SJSA1 (cell line): ENCODE measurements around the gene SRRM5. TPM values are rescaled to one million over a fixed set of nuclear protein-coding genes. Genes with fewer than 3 reads are reported as not detected.

Experiments used
- DNase-seq, 2 experiments: peaks; one replicate each; pipeline ENCODE4 v3.0.0-alpha.2; 2015 to 2020; ENCODE audit warnings: low spot score in 2 of 2, low read depth in 1 of 2
- H3K27ac ChIP-seq: fragments of 250-450 bp; sonication (Bioruptor Pico); 2 replicates; pipeline ENCODE4 v1.5.1; 2020; ENCODE audit warnings: mild to moderate bottlenecking, moderate library complexity
- H3K27me3 ChIP-seq: fragments of 250-450 bp; sonication (Bioruptor Pico); replicated peaks from 2 replicates; pipeline ENCODE4 v1.5.1; 2020; ENCODE audit warnings: mild to moderate bottlenecking, moderate library complexity
- H3K36me3 ChIP-seq: fragments of 250-450 bp; sonication (Bioruptor Pico); 2 replicates; pipeline ENCODE4 v1.5.1; 2020; ENCODE audit warnings: mild to moderate bottlenecking
- H3K4me1 ChIP-seq: fragments of 250-450 bp; sonication (Bioruptor Pico); replicated peaks from 2 replicates; pipeline ENCODE4 v1.6.1; 2021; ENCODE audit warnings: mild to moderate bottlenecking
- H3K4me3 ChIP-seq: fragments of 250-450 bp; sonication (Bioruptor Pico); 2 replicates; pipeline ENCODE4 v1.5.1; 2020; ENCODE audit warnings: mild to moderate bottlenecking
- H3K9me3 ChIP-seq: fragments of 250-450 bp; sonication (Bioruptor Pico); replicated peaks from 2 replicates; pipeline ENCODE4 v1.5.1; 2020; ENCODE audit warnings: mild to moderate bottlenecking
- total RNA-seq: library from RNA; depleted of rRNA; stranded (reverse); fragments of >200 nt; shearing (Covaris generic); gene quantifications from 2 replicates; pipeline ENCODE4 v1.2.3, GENCODE V29; 2014; rRNA removed

Gene SRRM5
- not detected in 2 replicates for total RNA-seq

DNA sequence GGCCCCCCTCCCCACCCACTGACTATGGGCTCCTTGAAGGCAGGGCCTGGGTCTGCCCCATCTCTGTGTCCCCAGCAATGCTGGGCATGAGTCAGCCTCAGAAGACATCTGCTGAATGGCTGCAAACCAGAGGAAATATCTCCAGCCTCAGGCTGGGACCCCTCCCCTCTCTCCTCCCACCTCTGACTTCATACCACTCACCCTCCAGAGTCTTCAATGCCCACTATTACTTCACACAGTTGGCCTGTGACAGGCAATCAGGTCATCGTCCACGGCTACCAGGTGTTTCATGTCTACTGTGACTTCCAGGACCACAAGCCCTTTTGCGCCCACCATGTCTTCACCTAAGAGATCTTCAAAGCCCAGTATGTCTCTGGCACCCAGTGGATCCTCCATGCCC, at the start of gene SRRM5:
Gene SRRM5 (plus strand): TSS at position 301 of the 400 bp plus-strand sequence. CDS start 34 bp downstream, at position 335.
- Histone ChIP-seq H3K9me3 (no peaks in the 10 kb centered on the region), H3K27ac (peak within 1 kb of the TSS; percentile 17; the same call in 1 of the 2 replicates), H3K4me3 (no peak within 1 kb of the TSS), H3K36me3 (peaks cover 39% of the 10 kb centered on the region), H3K27me3 (no peaks in the 10 kb centered on the region), H3K4me1 (peaks cover 13% of the 10 kb centered on the region)
- DNase-seq = no peak

DNA sequence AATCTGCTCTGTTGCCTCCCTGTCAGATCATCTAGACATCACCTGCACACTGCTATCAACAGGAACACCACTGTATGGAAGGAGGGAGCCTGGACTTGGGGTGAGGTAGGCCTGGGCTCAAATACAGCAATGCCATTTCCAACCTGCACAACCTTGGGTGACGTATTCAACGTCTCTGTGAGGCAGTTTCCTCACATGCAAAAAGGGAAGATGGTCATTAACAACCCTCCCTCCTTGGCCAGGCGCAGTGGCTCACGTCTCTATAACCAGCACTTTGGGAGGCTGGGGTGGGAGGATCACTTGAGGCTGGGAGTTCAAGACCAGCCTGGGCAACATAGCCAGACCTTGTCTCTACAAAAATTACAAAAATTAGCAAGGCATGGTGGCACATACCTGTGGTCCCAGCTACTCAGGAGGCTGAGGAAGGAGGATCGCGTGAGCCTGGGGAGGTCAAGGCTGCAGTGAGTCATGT, 49.6 kb upstream of the SRRM5 start:
- Histone ChIP-seq H3K4me1 (peaks cover 36% of the 10 kb centered on the region), H3K9me3 (no peaks in the 10 kb centered on the region), H3K4me3 (no peak overlapping the region), H3K36me3 (peaks cover 51% of the 10 kb centered on the region), H3K27me3 (no peaks in the 10 kb centered on the region), H3K27ac (peak overlapping the region; percentile 69)
- no peak for DNase-seq

- Histone ChIP-seq H3K36me3 (peaks cover 50% of the 10 kb centered on the region), H3K4me3 (no peak overlapping the region), H3K9me3 (no peaks in the 10 kb centered on the region), H3K27ac (peak overlapping the region; percentile 69), H3K4me1 (peaks cover 33% of the 10 kb centered on the region), H3K27me3 (no peaks in the 10 kb centered on the region)
- DNase-seq = peak; percentile 84 to 88
Observed at GRCh38 chr19:43562698-43563241, 49.1 kb upstream of the SRRM5 start.

- Histone ChIP-seq H3K4me3 (no peak overlapping the region), H3K27ac (peak overlapping the region; percentile 69; the same call in 1 of the 2 replicates), H3K36me3 (peaks cover 48% of the 10 kb centered on the region), H3K4me1 (peaks cover 30% of the 10 kb centered on the region), H3K27me3 (no peaks in the 10 kb centered on the region), H3K9me3 (no peaks in the 10 kb centered on the region)
- DNase-seq = no peak
Observed at GRCh38 chr19:43563816-43564457, 48.0 kb upstream of the SRRM5 start.

GRCh38 chr19:43564800-43565199, 47.1 kb upstream of the SRRM5 start:
- H3K27ac ChIP-seq = no peak overlapping the region
- no peak overlapping the region for H3K4me3 ChIP-seq
- H3K36me3 ChIP-seq = peaks cover 43% of the 10 kb centered on the region
- no peaks in the 10 kb centered on the region for H3K9me3 ChIP-seq
- H3K4me1 ChIP-seq = peaks cover 30% of the 10 kb centered on the region
- no peak for DNase-seq
- no peaks in the 10 kb centered on the region for H3K27me3 ChIP-seq

DNA sequence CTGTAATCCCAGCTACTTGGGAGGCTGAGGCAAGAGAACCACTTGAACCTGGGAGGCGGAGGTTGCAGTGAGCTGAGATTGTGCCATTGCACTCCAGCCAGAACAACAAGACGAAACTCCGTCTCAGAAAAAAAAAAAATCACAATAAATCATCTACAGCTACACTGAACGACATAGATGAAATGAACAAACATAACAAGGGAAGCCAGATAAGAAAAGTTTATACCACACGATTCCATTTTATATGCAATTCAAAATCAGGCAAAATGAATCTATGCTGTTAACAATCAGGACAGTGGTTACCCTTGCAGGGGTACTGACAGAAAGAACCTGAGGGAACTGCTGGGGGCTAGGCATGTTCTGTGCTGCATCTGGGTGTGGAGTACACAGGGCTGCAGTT, 42.2 kb upstream of the SRRM5 start:
- no peak for DNase-seq
- no peaks in the 10 kb centered on the region for H3K9me3 ChIP-seq
- peaks cover 30% of the 10 kb centered on the region for H3K36me3 ChIP-seq
- H3K27me3 ChIP-seq = no peaks in the 10 kb centered on the region
- no peak overlapping the region for H3K27ac ChIP-seq
- no peak overlapping the region for H3K4me3 ChIP-seq
- peaks cover 14% of the 10 kb centered on the region for H3K4me1 ChIP-seq

- no peaks in the 10 kb centered on the region for H3K27me3 ChIP-seq
- no peak for DNase-seq
- no peak overlapping the region for H3K4me3 ChIP-seq
- peaks cover 28% of the 10 kb centered on the region for H3K36me3 ChIP-seq
- peaks cover 16% of the 10 kb centered on the region for H3K4me1 ChIP-seq
- H3K9me3 ChIP-seq = no peaks in the 10 kb centered on the region
- H3K27ac ChIP-seq = no peak overlapping the region
Observed at GRCh38 chr19:43570174-43570791, 41.6 kb upstream of the SRRM5 start.

- H3K36me3 ChIP-seq = peaks cover 32% of the 10 kb centered on the region
- H3K9me3 ChIP-seq = no peaks in the 10 kb centered on the region
- DNase-seq = no peak
- no peak overlapping the region for H3K27ac ChIP-seq
- H3K27me3 ChIP-seq = no peaks in the 10 kb centered on the region
- no peak overlapping the region for H3K4me3 ChIP-seq
- peaks cover 16% of the 10 kb centered on the region for H3K4me1 ChIP-seq
Observed at GRCh38 chr19:43572171-43572588, 39.7 kb upstream of the SRRM5 start.

DNA sequence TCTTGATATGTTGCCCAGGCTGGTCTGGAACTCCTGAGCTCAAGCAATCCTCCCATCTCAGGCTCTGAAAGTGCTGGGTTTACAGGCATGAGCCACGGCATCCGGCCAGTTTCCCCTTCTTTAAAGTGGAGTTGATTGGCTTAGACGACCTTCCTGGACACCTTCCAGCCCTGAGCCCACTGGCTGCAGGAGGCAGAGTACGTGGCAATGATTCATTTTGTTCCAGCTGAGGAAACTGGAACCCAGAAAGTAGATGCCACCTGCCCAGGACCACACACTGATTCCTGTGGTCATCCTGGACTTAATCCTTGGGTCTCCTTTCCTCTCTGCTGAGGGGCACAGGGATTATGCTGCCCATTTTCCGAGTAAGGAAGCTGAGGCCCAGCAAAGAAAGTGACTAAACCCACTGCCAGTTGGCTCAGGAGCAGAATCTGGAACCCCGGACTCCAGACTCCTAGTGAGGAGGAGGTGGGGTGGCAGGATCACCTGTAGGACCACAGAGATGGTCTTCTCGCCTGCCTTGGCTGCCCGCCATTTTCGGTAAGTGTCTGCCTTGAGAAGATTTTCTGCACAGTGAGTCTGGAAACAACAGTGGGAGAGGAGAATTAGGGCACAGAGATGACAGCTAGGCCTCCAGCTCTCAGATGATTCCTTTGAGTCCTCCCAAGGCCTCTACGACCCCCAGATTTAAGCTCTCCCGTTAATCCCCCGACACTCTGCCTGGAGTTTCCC, 37.3 kb upstream of the SRRM5 start:
- H3K4me1 ChIP-seq = peaks cover 16% of the 10 kb centered on the region
- no peaks in the 10 kb centered on the region for H3K9me3 ChIP-seq
- H3K27ac ChIP-seq = peak overlapping the region; percentile 79
- DNase-seq = peak; percentile 48 to 80
- H3K27me3 ChIP-seq = no peaks in the 10 kb centered on the region
- H3K4me3 ChIP-seq = peak overlapping the region; percentile 61
- H3K36me3 ChIP-seq = peaks cover 29% of the 10 kb centered on the region

- Histone ChIP-seq H3K27ac (peak within 1 kb of the TSS; percentile 79), H3K4me3 (peak within 1 kb of the TSS; percentile 61), H3K9me3 (no peaks in the 10 kb centered on the region), H3K4me1 (peaks cover 16% of the 10 kb centered on the region), H3K36me3 (peaks cover 25% of the 10 kb centered on the region), H3K27me3 (no peaks in the 10 kb centered on the region)
- peak; percentile 96 to 98 for DNase-seq
Observed at GRCh38 chr19:43575156-43575950, 36.5 kb upstream of the SRRM5 start, which contains the start of the genes PINLYP and XRCC1. TSS of gene PINLYP (plus strand) at chr19:43575801. CDS start at chr19:43577192, 1,391 bp downstream. TSS of gene XRCC1 (minus strand) at chr19:43575527. CDS start at chr19:43575458, 69 bp downstream.

- peak overlapping the region; percentile 40 for H3K27ac ChIP-seq
- no peak for DNase-seq
- peaks cover 8% of the 10 kb centered on the region for H3K4me1 ChIP-seq
- no peaks in the 10 kb centered on the region for H3K9me3 ChIP-seq
- peaks cover 24% of the 10 kb centered on the region for H3K36me3 ChIP-seq
- H3K27me3 ChIP-seq = no peaks in the 10 kb centered on the region
- peak overlapping the region; percentile 61 for H3K4me3 ChIP-seq
Observed at GRCh38 chr19:43575955-43576878, 35.7 kb upstream of the SRRM5 start.

DNA sequence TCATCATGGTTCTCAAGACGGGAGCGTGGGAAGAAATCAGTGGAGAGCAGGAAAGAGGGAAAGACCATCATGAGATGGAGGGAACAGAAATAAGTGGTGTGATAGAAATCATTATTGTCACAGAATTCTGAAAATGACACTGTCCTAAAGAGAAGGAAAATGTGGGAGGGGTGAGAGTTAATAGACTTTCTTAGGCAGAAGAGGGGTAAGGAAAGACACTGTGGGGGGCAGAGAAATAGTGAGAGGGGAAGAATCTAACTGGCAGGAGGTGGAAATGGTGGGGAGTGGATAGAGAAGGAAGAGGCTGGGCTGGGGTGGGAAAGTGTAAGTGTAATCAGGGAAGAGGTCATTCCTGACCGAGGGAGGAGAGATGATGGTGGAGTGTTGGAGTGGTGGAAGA, 33.1 kb upstream of the SRRM5 start:
- peaks cover 13% of the 10 kb centered on the region for H3K36me3 ChIP-seq
- no peak for DNase-seq

More for the DNA sequence above, 33.1 kb upstream of the SRRM5 start:
- no peak overlapping the region for H3K27ac ChIP-seq
- H3K27me3 ChIP-seq = no peaks in the 10 kb centered on the region
- no peaks in the 10 kb centered on the region for H3K9me3 ChIP-seq
- H3K4me1 ChIP-seq = peaks cover 5% of the 10 kb centered on the region
- no peak overlapping the region for H3K4me3 ChIP-seq
